SK-N-SH (cell line): Measurements from ENCODE around the gene WLS.

Experiments
- CHD2 ChIP-seq: fragments of 150-350 bp; IDR thresholded peaks from 2 replicates; pipeline ENCODE4 v1.6.1; 2018; ENCODE audit warnings: low read length; ENCODE audit not compliant: partially characterized antibody
- EP300 ChIP-seq, 2 experiments: IDR thresholded peaks; 2 replicates each; pipeline versions ENCODE4 v1.4.0 to v1.6.1; 2012; ENCODE audit warnings: borderline replicate concordance in 1 of 2, low read depth in 1 of 2, low read length in 1 of 2
- JUND ChIP-seq: IDR thresholded peaks from 2 replicates; pipeline ENCODE4 v1.4.0; 2012
- MEF2A ChIP-seq: IDR thresholded peaks from 2 replicates; pipeline ENCODE4 v1.4.0; 2012; ENCODE audit warnings: low read depth, borderline replicate concordance
- MXI1 ChIP-seq: IDR thresholded peaks from 2 replicates; pipeline ENCODE4 v1.6.1; 2012; ENCODE audit warnings: mild to moderate bottlenecking, low read depth, low read length, improper control_type of control experiment
- NFIC ChIP-seq: IDR thresholded peaks from 2 replicates; pipeline ENCODE4 v1.4.0; 2012; ENCODE audit warnings: borderline replicate concordance
- POLR2AphosphoS5 ChIP-seq: IDR thresholded peaks from 2 replicates; pipeline ENCODE4 v1.6.1; 2012; ENCODE audit warnings: low read depth, low read length
- RAD21 ChIP-seq: IDR thresholded peaks from 2 replicates; pipeline ENCODE4 v1.6.1; 2012; ENCODE audit warnings: mild to moderate bottlenecking, low read length
- SIN3A ChIP-seq: IDR thresholded peaks from 2 replicates; pipeline ENCODE4 v1.6.1; 2012; ENCODE audit warnings: low read depth, mild to moderate bottlenecking, low read length, moderate library complexity, borderline replicate concordance
- TAF1 ChIP-seq: IDR thresholded peaks from 2 replicates; pipeline ENCODE4 v1.6.1; 2012; ENCODE audit warnings: low read depth, mild to moderate bottlenecking, low read length, moderate library complexity, borderline replicate concordance
- ZBTB33 ChIP-seq: IDR thresholded peaks from 2 replicates; pipeline ENCODE4 v1.4.0; 2012; ENCODE audit warnings: low read depth, borderline replicate concordance
- TF ChIP-seq, protein P1 (sequence below): fragments of 200-600 bp; sonication (generic); IDR thresholded peaks from 2 replicates; pipeline ENCODE4 v1.6.1; 2017; ENCODE audit warnings: antibody characterized with exemption, mild to moderate bottlenecking, moderate library complexity

- TF ChIP-seq, protein P1, sequence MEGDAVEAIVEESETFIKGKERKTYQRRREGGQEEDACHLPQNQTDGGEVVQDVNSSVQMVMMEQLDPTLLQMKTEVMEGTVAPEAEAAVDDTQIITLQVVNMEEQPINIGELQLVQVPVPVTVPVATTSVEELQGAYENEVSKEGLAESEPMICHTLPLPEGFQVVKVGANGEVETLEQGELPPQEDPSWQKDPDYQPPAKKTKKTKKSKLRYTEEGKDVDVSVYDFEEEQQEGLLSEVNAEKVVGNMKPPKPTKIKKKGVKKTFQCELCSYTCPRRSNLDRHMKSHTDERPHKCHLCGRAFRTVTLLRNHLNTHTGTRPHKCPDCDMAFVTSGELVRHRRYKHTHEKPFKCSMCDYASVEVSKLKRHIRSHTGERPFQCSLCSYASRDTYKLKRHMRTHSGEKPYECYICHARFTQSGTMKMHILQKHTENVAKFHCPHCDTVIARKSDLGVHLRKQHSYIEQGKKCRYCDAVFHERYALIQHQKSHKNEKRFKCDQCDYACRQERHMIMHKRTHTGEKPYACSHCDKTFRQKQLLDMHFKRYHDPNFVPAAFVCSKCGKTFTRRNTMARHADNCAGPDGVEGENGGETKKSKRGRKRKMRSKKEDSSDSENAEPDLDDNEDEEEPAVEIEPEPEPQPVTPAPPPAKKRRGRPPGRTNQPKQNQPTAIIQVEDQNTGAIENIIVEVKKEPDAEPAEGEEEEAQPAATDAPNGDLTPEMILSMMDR = no peak
- TF ChIP-seq JUND (no peak), CHD2 (no peak), MEF2A (no peak), EP300 (IDR thresholded peaks at IDR 0.05; ENCODE audit: borderline replicate concordance in 1 of 2, low read depth in 1 of 2, low read length in 1 of 2) (no peak), SIN3A (no peak), MXI1 (no peak), ZBTB33 (no peak), NFIC (no peak), TAF1 (no peak), RAD21 (no peak), POLR2AphosphoS5 (no peak)
These were observed 44.1 kb upstream of the WLS start for GRCh38 chr1:68276448-68276847.
